HEK293 (cell line): Measurements from ENCODE around the gene ZNF865.
A peak's percentile ranks its signal among the peaks of the same experiment; 100 is the strongest.

Experiments used
- CTCF ChIP-seq: fragments of 450-650 bp; formaldehyde crosslinking; IDR thresholded peaks from 2 replicates; pipeline ENCODE4 v1.5.1; 2016; ENCODE audit warnings: missing biosample characterization, missing genetic modification characterization
- KLF9 ChIP-seq: fragments of 450-650 bp; formaldehyde crosslinking; IDR thresholded peaks from 2 replicates; pipeline ENCODE4 v1.5.1; 2016; ENCODE audit warnings: missing biosample characterization, missing genetic modification characterization, low read depth
- REST ChIP-seq: fragments of 450-650 bp; formaldehyde crosslinking; IDR thresholded peaks from 2 replicates; pipeline ENCODE4 v1.5.1; 2016; ENCODE audit warnings: missing biosample characterization, missing genetic modification characterization
- SP2 ChIP-seq: fragments of 450-650 bp; formaldehyde crosslinking; IDR thresholded peaks from 2 replicates; pipeline ENCODE4 v1.5.1; 2016; ENCODE audit warnings: missing biosample characterization, missing genetic modification characterization
- SP3 ChIP-seq: fragments of 450-650 bp; formaldehyde crosslinking; IDR thresholded peaks from 2 replicates; pipeline ENCODE4 v1.5.1; 2016; ENCODE audit warnings: missing biosample characterization, missing genetic modification characterization
- ZBTB48 ChIP-seq: fragments of 450-650 bp; formaldehyde crosslinking; IDR thresholded peaks from 2 replicates; pipeline ENCODE4 v1.5.1; 2016; ENCODE audit warnings: missing biosample characterization, missing genetic modification characterization
- ZNF174 ChIP-seq: fragments of 450-650 bp; formaldehyde crosslinking; IDR thresholded peaks from 2 replicates; pipeline ENCODE4 v1.5.0; 2017; ENCODE audit warnings: missing biosample characterization, mild to moderate bottlenecking, missing genetic modification characterization
- ZNF274 ChIP-seq, 2 experiments: fragments of 200-500 bp in 1 of 2; fragments of 450-650 bp in 1 of 2; sonication (Bioruptor generic) in 1 of 2; formaldehyde crosslinking in 1 of 2; IDR thresholded peaks; 2 replicates each; pipeline versions ENCODE4 v1.5.1 to v1.6.1; 2014 to 2016; ENCODE audit warnings: borderline replicate concordance in 1 of 2, inconsistent platforms in 1 of 2, low read length in 1 of 2, missing biosample characterization in 1 of 2, missing genetic modification characterization in 1 of 2
- ZNF341 ChIP-seq: fragments of 450-650 bp; formaldehyde crosslinking; IDR thresholded peaks from 2 replicates; pipeline ENCODE4; 2016; ENCODE audit warnings: low read depth, missing biosample characterization, missing genetic modification characterization
- TF ChIP-seq, protein P1 (sequence below): fragments of 450-650 bp; formaldehyde crosslinking; IDR thresholded peaks from 2 replicates; pipeline ENCODE4 v1.5.1; 2016; ENCODE audit warnings: missing biosample characterization, missing genetic modification characterization

DNA sequence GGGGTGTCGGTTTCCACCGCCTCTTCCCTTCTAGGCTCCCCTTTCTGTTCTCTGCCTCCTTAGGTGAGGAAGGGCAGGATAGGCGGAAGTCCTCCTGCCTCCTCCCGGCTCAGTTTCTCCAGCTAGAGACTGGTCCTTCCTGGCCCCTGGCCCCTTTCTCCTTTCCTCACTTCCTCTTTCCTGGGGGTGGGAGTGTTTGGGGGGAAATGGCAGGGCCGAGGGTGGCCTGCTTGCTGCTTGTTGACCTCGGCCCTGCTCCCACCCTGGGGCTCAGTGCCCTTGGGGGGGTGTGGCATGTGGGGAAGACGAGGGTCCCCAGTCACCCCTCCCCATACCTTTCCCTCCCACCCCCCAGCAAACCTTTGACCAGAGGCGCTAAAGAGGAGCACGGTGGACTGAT, 54.4 kb downstream of the ZNF865 start:
- TF ChIP-seq, protein P1, sequence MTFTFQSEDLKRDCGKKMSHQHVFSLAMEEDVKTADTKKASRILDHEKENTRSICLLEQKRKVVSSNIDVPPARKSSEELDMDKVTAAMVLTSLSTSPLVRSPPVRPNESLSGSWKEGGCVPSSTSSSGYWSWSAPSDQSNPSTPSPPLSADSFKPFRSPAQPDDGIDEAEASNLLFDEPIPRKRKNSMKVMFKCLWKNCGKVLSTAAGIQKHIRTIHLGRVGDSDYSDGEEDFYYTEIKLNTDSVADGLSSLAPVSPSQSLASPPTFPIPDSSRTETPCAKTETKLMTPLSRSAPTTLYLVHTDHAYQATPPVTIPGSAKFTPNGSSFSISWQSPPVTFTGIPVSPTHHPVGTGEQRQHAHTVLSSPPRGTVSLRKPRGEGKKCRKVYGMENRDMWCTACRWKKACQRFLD (tag by site-specific recombination), result no peak
- TF ChIP-seq ZBTB48 (tag by site-specific recombination) (no peak), REST (tag by site-specific recombination) (no peak), CTCF (no peak), ZNF174 (tag by site-specific recombination) (no peak), SP3 (tag by site-specific recombination) (no peak), KLF9 (tag by site-specific recombination) (0 out of 2 replicates have a peak, but pooled peaks have one; percentile 33), ZNF274 (IDR thresholded peaks at IDR 0.05; ENCODE audit: low read length) (no peak), ZNF274 (tag by site-specific recombination; IDR thresholded peaks at IDR 0.05; ENCODE audit: borderline replicate concordance) (no peak), ZNF341 (tag by site-specific recombination) (no peak), SP2 (tag by site-specific recombination) (no peak)
